Activated CD4-positive, alpha-beta T cell treated with anti-CD3 and anti-CD28 coated beads, Interleukin-2, amount 50 U/mL, for 16 hours (primary cell): ENCODE measurements around the gene AMPH.

Source experiments
- DNase-seq: peaks from one replicate; pipeline ENCODE4 v3.0.0-alpha.2; 2020

The AMPH gene

GRCh38 chr7:38630720-38631673 lies at the start of gene AMPH:
Gene AMPH, minus strand, starts transcription at chr7:38631373. Its CDS starts 22 bp downstream, at chr7:38631351.
- peak; percentile 11 for DNase-seq

- no peak for DNase-seq
Observed at GRCh38 chr7:38679419-38679818, 48.2 kb upstream of the AMPH start.

GRCh38 chr7:38678698-38679054 lies 47.5 kb upstream of the AMPH start:
- DNase-seq = no peak

GRCh38 chr7:38677981-38678697 lies 47.0 kb upstream of the AMPH start:
- DNase-seq = no peak

- DNase-seq = no peak
Observed at GRCh38 chr7:38675494-38676106, 44.4 kb upstream of the AMPH start.

- DNase-seq = no peak
Observed at GRCh38 chr7:38674513-38674912, 43.3 kb upstream of the AMPH start.

- DNase-seq = no peak
Observed at GRCh38 chr7:38673795-38674194, 42.6 kb upstream of the AMPH start.

- DNase-seq = no peak
Observed at GRCh38 chr7:38671911-38672905, 41.0 kb upstream of the AMPH start.

GRCh38 chr7:38669965-38670520 lies 38.9 kb upstream of the AMPH start:
- no peak for DNase-seq

- no peak for DNase-seq
Observed at GRCh38 chr7:38664972-38665371, 33.8 kb upstream of the AMPH start.

GRCh38 chr7:38660427-38661099 lies 29.4 kb upstream of the AMPH start:
- peak; percentile 56 for DNase-seq

GRCh38 chr7:38659931-38660330 lies 28.8 kb upstream of the AMPH start:
- DNase-seq = no peak

- DNase-seq = no peak
Observed at GRCh38 chr7:38658921-38659320, 27.7 kb upstream of the AMPH start.

GRCh38 chr7:38656968-38657367 lies 25.8 kb upstream of the AMPH start:
- no peak for DNase-seq

- no peak for DNase-seq
Observed at GRCh38 chr7:38655833-38656774, 24.9 kb upstream of the AMPH start.

GRCh38 chr7:38637957-38638356 lies 6.8 kb upstream of the AMPH start:
- DNase-seq = no peak

- DNase-seq = no peak
Observed at GRCh38 chr7:38632411-38632810, 1.2 kb upstream of the AMPH start.

- no peak for DNase-seq
Observed at GRCh38 chr7:38629651-38630510, 1.3 kb downstream of the AMPH start.
